PC-3 (cell line): Measurements from ENCODE around the gene SP4.

ENCODE experiments used
- EZH2 ChIP-seq: fragments of 300-600 bp; sonication (generic); IDR thresholded peaks from one replicate; pipeline ENCODE4 v1.6.1; 2017; ENCODE audit warnings: antibody characterized with exemption, mild to moderate bottlenecking, low read length; ENCODE audit not compliant: unreplicated experiment
- TF ChIP-seq, protein P1 (sequence below): fragments of 300-600 bp; sonication (generic); conservative IDR thresholded peaks from 2 replicates; pipeline ENCODE4 v1.5.1; 2017; ENCODE audit warnings: antibody characterized with exemption, low read depth, mild to moderate bottlenecking, low read length

DNA sequence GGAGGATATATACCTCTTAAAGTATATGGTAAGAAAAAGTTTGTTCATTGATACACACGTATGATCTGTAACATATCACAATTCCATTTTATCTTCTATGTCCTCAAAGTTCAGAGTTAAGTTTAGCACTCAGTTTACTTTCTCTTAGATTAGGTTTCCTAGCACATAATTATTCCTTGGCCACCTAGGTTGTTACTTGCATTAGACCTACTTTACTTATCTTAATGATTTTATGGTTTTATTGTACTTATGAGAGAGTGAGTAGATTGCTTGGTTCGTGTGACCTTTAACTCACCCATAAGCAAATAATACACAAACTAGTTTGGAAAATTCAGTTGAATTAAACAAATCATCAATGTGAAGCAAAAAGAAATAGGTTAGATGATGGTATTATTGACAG is 33.9 kb upstream of the SP4 start:
- TF ChIP-seq, protein P1, sequence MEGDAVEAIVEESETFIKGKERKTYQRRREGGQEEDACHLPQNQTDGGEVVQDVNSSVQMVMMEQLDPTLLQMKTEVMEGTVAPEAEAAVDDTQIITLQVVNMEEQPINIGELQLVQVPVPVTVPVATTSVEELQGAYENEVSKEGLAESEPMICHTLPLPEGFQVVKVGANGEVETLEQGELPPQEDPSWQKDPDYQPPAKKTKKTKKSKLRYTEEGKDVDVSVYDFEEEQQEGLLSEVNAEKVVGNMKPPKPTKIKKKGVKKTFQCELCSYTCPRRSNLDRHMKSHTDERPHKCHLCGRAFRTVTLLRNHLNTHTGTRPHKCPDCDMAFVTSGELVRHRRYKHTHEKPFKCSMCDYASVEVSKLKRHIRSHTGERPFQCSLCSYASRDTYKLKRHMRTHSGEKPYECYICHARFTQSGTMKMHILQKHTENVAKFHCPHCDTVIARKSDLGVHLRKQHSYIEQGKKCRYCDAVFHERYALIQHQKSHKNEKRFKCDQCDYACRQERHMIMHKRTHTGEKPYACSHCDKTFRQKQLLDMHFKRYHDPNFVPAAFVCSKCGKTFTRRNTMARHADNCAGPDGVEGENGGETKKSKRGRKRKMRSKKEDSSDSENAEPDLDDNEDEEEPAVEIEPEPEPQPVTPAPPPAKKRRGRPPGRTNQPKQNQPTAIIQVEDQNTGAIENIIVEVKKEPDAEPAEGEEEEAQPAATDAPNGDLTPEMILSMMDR, result no peak
- no peak for TF ChIP-seq EZH2
